ENCODE results near the gene AP2A2.

DNA sequence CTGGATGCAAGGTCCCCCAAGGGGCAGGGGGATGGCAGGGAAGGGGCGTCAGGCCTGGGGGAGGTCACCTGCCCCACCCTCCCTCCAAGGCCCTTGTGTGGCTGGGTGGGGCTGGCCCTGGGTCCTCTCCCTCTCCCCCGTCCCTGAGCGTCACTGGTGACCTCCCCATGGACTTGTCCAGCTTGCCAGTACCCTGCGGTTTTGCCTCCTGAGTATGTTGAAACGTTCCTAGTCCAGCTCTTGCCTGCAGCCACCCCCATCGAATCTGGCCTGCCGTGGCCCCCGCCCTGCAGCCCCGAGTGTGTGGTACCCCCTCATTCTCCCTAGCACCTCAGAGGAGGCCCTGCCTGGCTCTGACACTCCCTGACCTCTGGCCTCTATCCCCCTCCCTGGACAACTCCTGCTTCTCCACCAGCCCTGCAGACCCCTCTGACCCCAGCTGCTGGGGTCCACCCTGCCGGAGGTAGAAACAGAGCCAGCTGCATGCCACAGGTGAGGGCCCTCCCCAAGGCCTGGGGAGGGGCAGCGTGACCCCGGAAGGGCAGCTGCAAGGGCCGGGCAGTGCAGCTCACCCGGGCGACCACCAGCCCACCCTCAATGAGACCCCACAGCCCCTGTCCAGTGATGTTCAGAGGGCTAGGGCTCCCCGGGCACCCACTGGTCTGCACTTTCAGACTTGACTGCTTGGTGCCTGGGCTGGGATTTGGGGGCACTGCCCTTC, 114.9 kb downstream of the AP2A2 start:
- TF ChIP-seq, protein P1, sequence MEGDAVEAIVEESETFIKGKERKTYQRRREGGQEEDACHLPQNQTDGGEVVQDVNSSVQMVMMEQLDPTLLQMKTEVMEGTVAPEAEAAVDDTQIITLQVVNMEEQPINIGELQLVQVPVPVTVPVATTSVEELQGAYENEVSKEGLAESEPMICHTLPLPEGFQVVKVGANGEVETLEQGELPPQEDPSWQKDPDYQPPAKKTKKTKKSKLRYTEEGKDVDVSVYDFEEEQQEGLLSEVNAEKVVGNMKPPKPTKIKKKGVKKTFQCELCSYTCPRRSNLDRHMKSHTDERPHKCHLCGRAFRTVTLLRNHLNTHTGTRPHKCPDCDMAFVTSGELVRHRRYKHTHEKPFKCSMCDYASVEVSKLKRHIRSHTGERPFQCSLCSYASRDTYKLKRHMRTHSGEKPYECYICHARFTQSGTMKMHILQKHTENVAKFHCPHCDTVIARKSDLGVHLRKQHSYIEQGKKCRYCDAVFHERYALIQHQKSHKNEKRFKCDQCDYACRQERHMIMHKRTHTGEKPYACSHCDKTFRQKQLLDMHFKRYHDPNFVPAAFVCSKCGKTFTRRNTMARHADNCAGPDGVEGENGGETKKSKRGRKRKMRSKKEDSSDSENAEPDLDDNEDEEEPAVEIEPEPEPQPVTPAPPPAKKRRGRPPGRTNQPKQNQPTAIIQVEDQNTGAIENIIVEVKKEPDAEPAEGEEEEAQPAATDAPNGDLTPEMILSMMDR (conservative IDR thresholded peaks at IDR 0.05; ENCODE audit: low read length), result no peak
- TF ChIP-seq EZH2phosphoT487 (IDR thresholded peaks at IDR 0.05; ENCODE audit: borderline replicate concordance, low read depth, low read length), result no peak

Measured in OCI-LY7 (cell line).